Hematopoietic multipotent progenitor cell (in vitro differentiated cells): ENCODE measurements around the gene APLN. TPM values are rescaled to one million over a fixed set of nuclear protein-coding genes. Genes with fewer than 3 reads are reported as not detected.

Source experiments
- DNase-seq, 3 donors: peaks; one replicate each; pipeline ENCODE4 v3.0.0-alpha.2; 2011 to 2015; ENCODE audit warnings: low read depth in 2 of 3, low spot score in 2 of 3
- total RNA-seq: library from RNA; depleted of rRNA; stranded (reverse); fragments of >200 nt; gene quantifications from one replicate; pipeline ENCODE4 v1.2.3, GENCODE V29; 2012

APLN gene
- total RNA-seq, 1 donor = not detected

- DNase-seq = no peak
These were observed 8.4 kb upstream of the APLN start for GRCh38 chrX:129663171-129663570.

DNA sequence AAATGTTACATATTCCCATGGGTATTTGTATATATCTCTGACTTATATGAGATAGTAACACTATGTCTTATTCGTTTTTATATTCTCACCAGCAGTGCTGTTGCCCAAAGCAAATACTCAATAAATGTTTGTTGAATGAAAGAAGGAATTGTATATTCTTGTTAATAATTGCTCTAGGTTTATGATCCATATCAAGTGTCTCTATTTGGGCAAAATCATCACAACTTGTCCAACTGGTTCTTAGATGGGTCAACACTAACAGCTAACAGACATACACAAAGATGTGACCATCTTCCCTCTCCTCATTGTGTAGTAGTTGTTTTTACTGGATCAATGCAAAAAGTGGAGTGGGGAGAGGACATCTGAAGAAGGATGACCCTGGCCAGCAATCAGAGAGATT is 6.6 kb upstream of the APLN start:
- DNase-seq = no peak

- DNase-seq = no peak
These were observed 5.1 kb upstream of the APLN start for GRCh38 chrX:129659861-129660260.

GRCh38 chrX:129659141-129659540 is 4.4 kb upstream of the APLN start:
- DNase-seq = no peak

- no peak for DNase-seq
These were observed 3.7 kb upstream of the APLN start for GRCh38 chrX:129658429-129658828.

DNA sequence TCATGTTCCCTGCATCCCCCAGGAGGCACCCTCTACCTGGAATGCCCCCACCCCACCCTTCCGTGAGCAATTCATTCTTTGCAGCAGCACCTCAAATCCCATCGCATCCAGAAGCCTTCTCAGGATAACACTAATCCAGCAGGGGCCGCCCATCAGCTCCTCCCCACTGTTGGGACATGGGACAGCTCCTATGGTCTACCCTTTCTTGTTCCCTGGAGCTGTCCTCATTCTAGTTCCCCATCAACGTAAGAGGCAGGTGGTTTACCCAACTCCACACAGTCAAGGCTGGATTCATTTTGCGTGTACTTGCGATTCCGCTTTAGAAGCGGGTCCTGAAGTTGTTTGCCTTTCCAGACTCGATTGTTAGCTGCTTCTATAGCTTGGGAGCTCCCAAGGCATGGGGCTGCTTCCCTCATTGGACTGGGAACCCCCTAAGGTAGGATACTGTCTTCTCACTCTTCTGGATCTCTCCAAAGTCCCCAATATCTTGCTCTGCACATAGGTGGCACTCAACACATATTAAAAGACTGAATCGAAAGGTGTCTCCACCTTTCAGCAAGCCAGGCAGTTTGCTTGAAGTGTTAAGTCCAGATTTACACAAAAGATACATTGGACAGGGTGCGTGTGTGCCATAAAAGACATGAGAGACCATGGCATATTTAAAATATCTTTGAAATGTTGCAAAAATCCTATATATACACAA is 942 bp upstream of the APLN start:
- no peak for DNase-seq

DNA sequence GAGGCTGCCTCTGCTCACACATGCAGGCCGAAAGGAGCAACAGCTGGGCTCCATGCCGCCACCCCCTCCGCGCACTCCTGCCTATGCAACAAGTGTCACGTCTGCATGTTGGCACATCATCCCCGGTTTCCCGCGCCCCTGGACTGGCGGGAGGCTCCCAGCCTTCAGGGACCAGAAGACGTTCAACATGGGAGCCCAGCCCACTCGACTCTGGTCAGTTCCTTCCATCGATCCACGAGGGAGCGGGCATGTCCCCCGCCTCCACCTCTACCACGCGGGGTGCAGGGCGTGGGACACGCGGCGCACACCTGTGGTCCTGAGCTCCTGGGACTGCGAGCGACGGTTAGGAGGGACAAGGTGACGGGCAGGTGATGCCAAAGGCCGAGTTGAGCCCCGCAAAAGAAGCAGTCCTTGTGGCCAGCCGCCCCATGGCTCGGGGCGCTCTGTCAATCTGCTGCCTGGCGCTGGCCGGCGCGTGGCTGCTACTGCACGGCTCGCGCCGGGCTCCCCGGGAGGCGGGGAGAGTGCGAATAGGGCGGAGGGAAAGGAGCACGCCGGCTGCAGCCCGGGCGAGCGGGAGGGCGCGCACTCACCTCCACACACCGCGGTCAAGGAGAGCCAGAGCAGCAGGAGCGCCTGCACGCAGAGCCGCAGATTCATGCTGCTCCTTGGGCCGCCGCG is 645 bp downstream of the APLN start:
- no peak for DNase-seq

DNA sequence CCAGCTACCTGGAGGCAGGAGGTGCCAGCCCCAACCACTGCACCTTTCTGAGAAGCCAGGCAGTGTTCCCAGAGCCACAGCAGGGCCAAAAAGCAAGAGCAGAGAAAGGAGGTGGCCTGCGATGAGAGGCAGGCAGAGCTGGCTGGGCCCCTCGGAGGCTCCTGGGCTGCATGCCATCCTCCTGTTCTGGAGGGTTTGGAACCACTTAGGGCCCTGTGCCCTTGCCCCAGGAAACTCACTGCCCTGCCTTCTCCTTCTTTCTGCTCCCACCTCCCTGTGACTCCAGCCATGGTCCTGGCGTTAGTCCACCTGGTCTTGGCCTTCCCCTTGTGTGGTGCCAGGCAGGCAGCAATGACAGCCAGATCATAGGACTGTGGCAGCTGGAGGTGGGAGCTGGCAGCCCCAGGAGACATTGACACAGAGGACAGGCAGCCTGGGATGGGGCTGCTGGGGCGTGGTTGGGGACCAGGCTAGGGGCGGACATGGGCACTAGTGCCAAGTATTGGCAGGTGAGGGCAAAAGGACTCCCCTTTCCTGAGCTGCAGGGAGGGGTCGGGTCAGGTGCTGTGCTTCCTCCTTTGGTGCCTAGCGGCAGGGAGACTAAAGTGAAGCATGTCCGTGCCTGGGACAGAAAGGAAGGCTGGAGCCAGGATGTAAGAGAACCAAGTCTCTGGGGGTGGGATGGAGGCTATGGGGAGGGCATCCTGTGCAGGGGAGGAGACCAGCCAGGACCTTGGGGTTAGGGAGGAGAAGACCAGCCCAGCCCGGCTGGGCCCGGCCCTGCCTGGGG is 1.4 kb downstream of the APLN start:
- no peak for DNase-seq

- no peak for DNase-seq
These were observed 2.1 kb downstream of the APLN start for GRCh38 chrX:129652565-129653169.

DNA sequence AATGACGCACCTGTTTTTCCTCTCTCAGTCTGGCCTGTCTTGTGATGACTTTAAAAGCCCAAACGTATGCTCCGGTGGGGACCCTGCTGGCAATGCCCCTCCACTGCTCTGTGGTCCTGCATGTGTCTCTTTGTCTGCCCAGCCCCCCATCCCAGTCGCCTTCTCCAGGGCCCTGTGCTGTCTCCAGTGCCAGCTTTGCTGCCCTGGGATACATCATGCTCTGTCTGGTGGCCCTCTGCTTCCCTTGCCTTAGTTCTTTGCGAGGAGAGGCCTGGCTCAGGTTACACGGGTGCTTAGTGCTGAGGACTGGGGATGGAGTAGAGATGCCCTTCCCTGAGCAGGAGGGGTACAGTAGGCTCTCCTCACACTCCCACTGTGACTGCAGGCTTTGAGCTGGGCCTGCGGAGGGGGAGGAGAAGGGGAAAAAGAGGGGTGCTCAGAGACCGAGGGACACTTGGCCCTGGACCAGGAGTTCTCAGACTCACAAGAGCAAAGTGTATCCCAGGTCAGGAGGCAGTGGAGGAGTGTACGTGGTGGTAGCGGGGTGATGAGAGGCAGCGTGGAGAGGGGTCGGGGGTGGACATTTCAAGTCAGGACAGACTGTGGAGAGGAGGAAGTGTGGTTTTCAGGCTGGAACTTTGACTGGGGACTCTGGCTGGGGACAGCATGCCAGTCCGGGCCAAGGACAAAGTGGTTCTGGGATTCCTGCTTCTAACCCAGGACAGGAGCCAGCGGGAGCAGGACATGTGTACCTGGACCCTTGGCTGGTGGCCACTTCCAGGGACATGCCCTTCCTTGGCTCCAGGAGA is 2.8 kb downstream of the APLN start:
- DNase-seq = no peak

DNA sequence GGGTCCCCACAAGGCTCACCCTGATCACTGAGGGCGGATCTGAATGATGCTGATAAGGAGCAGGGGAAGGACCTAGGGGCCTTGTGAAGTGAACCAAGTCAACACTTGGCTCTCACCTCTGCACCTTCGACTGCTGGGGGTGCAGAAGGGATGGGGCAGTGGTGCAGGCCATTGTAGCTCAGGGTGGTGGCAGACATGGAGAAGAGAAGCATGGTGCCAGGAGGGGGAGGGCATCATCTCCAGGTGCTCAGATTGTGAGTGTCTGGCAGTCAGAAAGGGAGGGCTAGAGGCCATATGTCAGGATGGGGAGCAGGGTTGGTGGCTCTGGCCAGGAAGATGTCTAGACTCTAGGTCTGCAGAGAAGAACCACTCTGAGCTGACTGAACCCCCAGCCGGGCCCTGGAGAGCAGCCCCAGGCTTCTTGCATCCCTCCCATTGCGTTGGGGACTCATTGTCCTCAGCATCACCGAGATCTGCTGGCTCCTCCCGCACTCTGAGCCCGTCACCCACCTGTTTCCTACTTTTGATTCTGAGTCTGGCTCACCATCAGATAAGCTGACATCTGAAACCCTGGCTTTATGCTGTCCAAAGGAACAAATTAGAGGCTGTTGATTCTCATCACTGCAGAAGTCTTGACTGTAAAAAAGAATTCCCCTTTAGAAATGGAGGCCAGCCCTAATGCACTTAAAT is 3.8 kb downstream of the APLN start:
- DNase-seq = no peak

DNA sequence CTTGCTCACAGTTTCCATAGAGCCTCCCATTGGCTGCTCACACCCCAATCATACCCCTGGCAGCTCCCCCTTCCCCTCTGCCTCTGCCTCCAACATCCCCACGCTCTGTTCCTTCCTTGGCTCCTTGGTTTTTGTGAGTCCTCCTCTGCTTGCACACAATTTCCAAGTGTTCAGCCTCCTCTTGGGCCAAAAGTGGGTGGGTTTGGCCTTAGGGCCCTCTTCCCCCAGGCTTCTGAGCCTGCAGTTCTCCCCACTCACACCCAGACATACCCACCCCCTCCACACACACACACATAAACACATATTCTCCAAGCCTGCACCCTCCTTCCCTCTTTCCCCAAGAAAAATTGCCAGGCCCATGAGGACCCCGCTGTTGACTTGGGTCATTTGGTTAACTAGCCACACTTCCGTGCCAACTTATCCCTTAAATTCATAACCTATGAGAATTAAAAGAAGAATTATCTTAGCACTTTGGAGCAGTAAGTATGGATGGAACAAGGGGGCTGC is 4.5 kb downstream of the APLN start:
- DNase-seq = no peak

GRCh38 chrX:129649268-129650182 is 5.2 kb downstream of the APLN start:
- DNase-seq = no peak

GRCh38 chrX:129648514-129649267 is 6.1 kb downstream of the APLN start:
- no peak for DNase-seq

DNA sequence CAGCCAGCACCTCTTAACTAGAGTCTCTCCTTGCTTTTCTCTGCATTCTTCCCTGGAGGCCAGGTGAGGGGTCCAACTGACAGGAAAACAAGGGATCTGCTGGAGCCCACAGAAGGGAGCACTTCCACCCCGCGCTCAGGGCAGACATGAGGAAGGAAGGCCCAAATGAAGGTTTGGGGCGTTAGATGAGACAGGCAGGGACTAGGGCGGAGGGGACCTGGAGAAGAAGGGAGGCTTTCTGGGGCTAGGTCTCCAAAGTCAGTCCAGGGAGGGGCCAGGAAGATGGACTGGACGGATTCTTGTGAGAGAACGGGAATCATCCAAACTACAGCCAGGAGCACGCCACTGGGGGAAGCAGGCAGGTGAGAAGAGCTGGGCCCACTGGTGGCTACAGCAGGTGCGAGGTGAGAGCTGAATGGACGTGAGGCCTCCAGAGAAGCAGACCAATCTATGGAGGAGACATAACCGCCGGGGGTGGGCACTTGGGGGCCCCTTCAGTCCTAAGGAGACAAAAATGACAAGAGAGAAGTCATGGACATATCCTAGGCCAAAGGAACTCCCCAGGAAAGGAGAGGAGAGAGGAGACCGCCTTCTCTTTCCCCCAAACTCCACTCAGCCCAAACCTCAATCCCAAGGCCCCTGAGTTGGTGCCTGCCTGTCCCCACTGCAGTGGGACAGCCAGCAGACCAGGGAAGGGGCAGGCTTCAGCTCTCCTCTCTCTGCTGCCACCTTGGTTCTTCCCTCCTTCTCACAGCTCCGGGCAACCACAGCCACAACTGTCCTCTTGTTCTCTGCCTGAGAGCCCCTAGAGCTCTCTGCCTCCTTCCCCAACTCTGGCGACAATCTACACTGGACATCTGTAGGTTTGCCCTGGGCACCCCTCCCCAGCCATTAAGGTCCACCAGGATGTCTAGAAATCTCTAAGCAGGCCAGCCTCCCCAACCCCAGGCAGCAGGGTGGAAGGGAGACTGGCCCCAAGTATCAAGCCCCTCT is 7.0 kb downstream of the APLN start:
- DNase-seq = no peak

GRCh38 chrX:129646566-129647417 is 8.0 kb downstream of the APLN start:
- no peak for DNase-seq
